ENCODE measurements around the gene ESRRA.

DNA sequence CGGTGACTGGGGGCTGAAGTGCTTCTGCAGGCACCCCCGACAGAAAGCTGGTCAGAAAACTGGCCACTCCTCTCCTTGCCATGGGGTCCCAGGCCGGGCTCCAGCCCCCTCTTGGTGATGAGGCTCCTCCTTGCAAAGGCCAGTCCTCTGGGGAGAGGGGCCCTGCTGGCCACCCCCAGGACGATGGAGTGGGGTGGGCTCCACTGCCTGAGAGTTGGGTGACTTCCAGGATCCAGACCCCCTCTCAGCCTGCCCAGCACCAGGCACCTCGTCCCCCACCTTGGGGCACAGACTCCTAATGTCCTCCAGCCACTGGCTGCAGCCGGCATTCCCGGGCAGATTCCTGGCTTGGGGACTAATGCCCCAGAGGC lies 53.2 kb downstream of the ESRRA start:
- no peak for TF ChIP-seq POLR2AphosphoS5 (IDR thresholded peaks at IDR 0.05)
- TF ChIP-seq, protein P1, sequence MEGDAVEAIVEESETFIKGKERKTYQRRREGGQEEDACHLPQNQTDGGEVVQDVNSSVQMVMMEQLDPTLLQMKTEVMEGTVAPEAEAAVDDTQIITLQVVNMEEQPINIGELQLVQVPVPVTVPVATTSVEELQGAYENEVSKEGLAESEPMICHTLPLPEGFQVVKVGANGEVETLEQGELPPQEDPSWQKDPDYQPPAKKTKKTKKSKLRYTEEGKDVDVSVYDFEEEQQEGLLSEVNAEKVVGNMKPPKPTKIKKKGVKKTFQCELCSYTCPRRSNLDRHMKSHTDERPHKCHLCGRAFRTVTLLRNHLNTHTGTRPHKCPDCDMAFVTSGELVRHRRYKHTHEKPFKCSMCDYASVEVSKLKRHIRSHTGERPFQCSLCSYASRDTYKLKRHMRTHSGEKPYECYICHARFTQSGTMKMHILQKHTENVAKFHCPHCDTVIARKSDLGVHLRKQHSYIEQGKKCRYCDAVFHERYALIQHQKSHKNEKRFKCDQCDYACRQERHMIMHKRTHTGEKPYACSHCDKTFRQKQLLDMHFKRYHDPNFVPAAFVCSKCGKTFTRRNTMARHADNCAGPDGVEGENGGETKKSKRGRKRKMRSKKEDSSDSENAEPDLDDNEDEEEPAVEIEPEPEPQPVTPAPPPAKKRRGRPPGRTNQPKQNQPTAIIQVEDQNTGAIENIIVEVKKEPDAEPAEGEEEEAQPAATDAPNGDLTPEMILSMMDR (IDR thresholded peaks at IDR 0.05; ENCODE audit: poor library complexity, severe bottlenecking), result no peak
- TF ChIP-seq SMC3 (conservative IDR thresholded peaks at IDR 0.05; ENCODE audit: poor library complexity), result no peak
- TF ChIP-seq TAF1 (IDR thresholded peaks at IDR 0.05; ENCODE audit: low read depth), result no peak
- no peak for TF ChIP-seq MXI1 (conservative IDR thresholded peaks at IDR 0.05; ENCODE audit: poor library complexity, severe bottlenecking)
